HepG2 (cell line): Measurements from ENCODE around the gene CHFR. TPM values are rescaled to one million over a fixed set of nuclear protein-coding genes. Genes with fewer than 3 reads are reported as not detected.
"Not testable (repeated sequence)": the region's sequence is repeated elsewhere in the genome, so short reads cannot be mapped to it uniquely, and the experiment has no call there.

Experiments used
- ATAC-seq: fragments of 200-7000 bp; cut with Tn5 transposase; 3 replicates; pipeline ENCODE4 v1.9.1; 2020; ENCODE audit warnings: mild to moderate bottlenecking, moderate library complexity
- BruUV-seq: library from RNA; stranded (reverse); fragments of 400-500 nt; replicated peaks from 2 replicates; lab custom pipeline; 2021; lab: Mats Ljungman, UMichigan
- CTCF ChIA-PET: fragments of 300-600 bp; formaldehyde crosslinking; extraction: SDS; loops from one replicate; lab custom pipeline; 2021; ENCODE audit warnings: low total read pairs, inconsistent platforms, low intra/inter-chr PET ratio; lab: Yijun Ruan, JAX
- POLR2A ChIA-PET: fragments of 350-600 bp; sonication (Branson Sonifier 250); formaldehyde crosslinking; loops from one replicate; lab custom pipeline; 2020; ENCODE audit warnings: antibody characterized with exemption, inconsistent platforms; lab: Yijun Ruan, JAX
- DNase-seq: peaks from one replicate; pipeline ENCODE4 v3.0.0-alpha.2; 2015; ENCODE audit warnings: low spot score
- FAIRE-seq: peaks from 3 replicates; lab custom pipeline; 2011; peaks lifted over from hg19 to GRCh38; lab: Jason Lieb, UNC
- H2AFZ ChIP-seq: one replicate; pipeline ENCODE4 v1.6.1; 2011; ENCODE audit warnings: low read length, inconsistent platforms
- H3K27ac ChIP-seq: fragments of 300-600 bp; 3 replicates; pipeline ENCODE4 v1.8.0; 2011; ENCODE audit warnings: mixed run types, mild to moderate bottlenecking, mixed read lengths, low read length, inconsistent platforms; ENCODE audit not compliant: insufficient read depth; ENCODE audit errors: extremely low read length
- H3K27me3 ChIP-seq, 2 experiments: fragments of 200-600 bp in 1 of 2; 2 replicates in 1 of 2; 3 replicates in 1 of 2; pipeline versions ENCODE4 v1.6.0 to v1.8.0; 2011; ENCODE audit warnings: low read length in 2 of 2, mild to moderate bottlenecking in 2 of 2, moderate library complexity in 2 of 2, inconsistent platforms in 1 of 2; ENCODE audit not compliant: insufficient read depth in 2 of 2, control insufficient read depth in 1 of 2
- H3K36me3 ChIP-seq, 2 experiments: fragments of 200-600 bp in 1 of 2; replicated peaks in 1 of 2; 2 replicates in 1 of 2; 3 replicates in 1 of 2; pipeline versions ENCODE4 v1.5.1 to v1.8.0; 2011; ENCODE audit warnings: low read length in 2 of 2, inconsistent platforms in 1 of 2; ENCODE audit not compliant: insufficient read depth in 2 of 2, control insufficient read depth in 1 of 2
- H3K4me1 ChIP-seq: 2 replicates; pipeline ENCODE4 v1.5.1; 2012; ENCODE audit warnings: low read length, inconsistent platforms; ENCODE audit not compliant: insufficient read depth
- H3K4me2 ChIP-seq: 2 replicates; pipeline ENCODE4 v1.6.0; 2011; ENCODE audit warnings: low read depth, low read length, inconsistent platforms
- H3K4me3 ChIP-seq, 3 experiments: fragments of 200-600 bp in 1 of 3; sonication (generic), shearing (Covaris generic) in 1 of 3; replicated peaks in 1 of 3; 2 replicates each; pipeline ENCODE4 v1.5.1; 2011 to 2016; ENCODE audit warnings: low read length in 3 of 3, inconsistent platforms in 2 of 3, low read depth in 2 of 3, mild to moderate bottlenecking in 2 of 3, control low read depth in 1 of 3, mixed read lengths in 1 of 3; ENCODE audit not compliant: insufficient read depth in 1 of 3
- H3K79me2 ChIP-seq: one replicate; pipeline ENCODE4 v1.6.1; 2011; ENCODE audit warnings: low read length, inconsistent platforms; ENCODE audit not compliant: insufficient read depth
- H3K9ac ChIP-seq: 2 replicates; pipeline ENCODE4 v1.6.0; 2011; ENCODE audit warnings: mild to moderate bottlenecking, low read depth, low read length, inconsistent platforms; ENCODE audit not compliant: insufficient read depth
- H3K9me3 ChIP-seq: 2 replicates; pipeline ENCODE4 v1.5.1; 2012; ENCODE audit warnings: mild to moderate bottlenecking, low read length
- H4K20me1 ChIP-seq: 2 replicates; pipeline ENCODE4 v1.6.0; 2011; ENCODE audit warnings: inconsistent platforms, mild to moderate bottlenecking, low read length, moderate library complexity; ENCODE audit not compliant: insufficient read depth
- CC2D1A ChIP-seq: sonication (generic); formaldehyde crosslinking; IDR thresholded peaks from 2 replicates; pipeline ENCODE4 v1.8.1; 2023; ENCODE audit warnings: mild to moderate bottlenecking, missing genetic modification reagents
- HDAC6 ChIP-seq: fragments of 200-600 bp; sonication (generic); IDR thresholded peaks from 2 replicates; pipeline ENCODE4 v1.7.0; 2017; ENCODE audit warnings: mild to moderate bottlenecking, antibody characterized with exemption, low read length, low read depth
- MED1 ChIP-seq: sonication (generic); formaldehyde crosslinking; IDR thresholded peaks from 2 replicates; pipeline ENCODE4 v1.4.0; 2020; ENCODE audit warnings: missing genetic modification reagents
- MTA3 ChIP-seq: sonication (generic); formaldehyde crosslinking; IDR thresholded peaks from 2 replicates; pipeline ENCODE4 v1.4.0; 2020; ENCODE audit warnings: missing genetic modification reagents
- RFX3 ChIP-seq: IDR thresholded peaks from 2 replicates; pipeline ENCODE4 v1.6.1; 2016; ENCODE audit warnings: missing biosample characterization, missing genetic modification reagents
- ZFAT ChIP-seq: sonication (generic); formaldehyde crosslinking; conservative IDR thresholded peaks from 2 replicates; pipeline ENCODE4 v1.8.1; 2023; ENCODE audit warnings: missing genetic modification reagents, inconsistent platforms
- ZNF605 ChIP-seq: sonication (generic); formaldehyde crosslinking; IDR thresholded peaks from 2 replicates; pipeline ENCODE4 v1.8.0; 2022; ENCODE audit warnings: mild to moderate bottlenecking, missing genetic modification reagents
- WGBS: methylation state at CpG from one replicate; pipeline ENCODE4 v1.1.6; 2017; ENCODE audit warnings: low lambda C conversion rate; 5-methylcytosine and 5-hydroxymethylcytosine counted together
- in situ Hi-C: cut with HindIII; loops from 2 replicates; pipeline ENCODE4 v1.10.0; 2017; ENCODE audit warnings: low pct_unique_long_range_greater_than_20kb; ENCODE audit not compliant: extremely low pct_ligation_motif_present
- intact Hi-C: fragments of 100-400 bp; cut with micrococcal nuclease; formaldehyde crosslinking; loops from one replicate; pipeline ENCODE4 v1.10.0; 2022; ENCODE audit not compliant: unreplicated experiment
- polyA plus RNA-seq, 8 experiments: library from polyadenylated mRNA; depleted of rRNA in 3 of 8; stranded (reverse) in 7 of 8; unstranded in 1 of 8; fragments of >200 nt; fragmentation: Illumina TruSeq in 4 of 8; extraction: Trizol in 4 of 8; gene quantifications; 2 replicates each; pipeline versions ENCODE4 v1.2.1 to v1.2.3, GENCODE V29; 2011 to 2016; ENCODE audit warnings: low read depth in 4 of 8, missing spikeins in 1 of 8, mixed read lengths in 1 of 8; ENCODE audit not compliant: insufficient read depth in 1 of 8
- total RNA-seq, 5 experiments: library from RNA; depleted of rRNA; stranded (reverse); fragments of >200 nt; fragmentation: Illumina TruSeq; extraction: Trizol; gene quantifications; 2 replicates each; pipeline ENCODE4 v1.2.3, GENCODE V29; 2016; ENCODE audit warnings: low read depth in 1 of 5
- TF ChIP-seq, protein P1 (sequence below): sonication (generic); formaldehyde crosslinking; IDR thresholded peaks from 2 replicates; pipeline ENCODE4 v1.4.0; 2020; ENCODE audit warnings: missing genetic modification reagents
- TF ChIP-seq, protein P2 (sequence below): sonication (generic); formaldehyde crosslinking; IDR thresholded peaks from 2 replicates; pipeline ENCODE4 v1.5.1; 2020; ENCODE audit warnings: mild to moderate bottlenecking, missing genetic modification reagents, borderline replicate concordance

Gene CHFR
- total and polyA plus RNA-seq, 2 of the 13 experiments (the other 11 are each of a cell fraction or from before 2014, with no cell fraction given) = 21.4 to 21.5 TPM

DNA sequence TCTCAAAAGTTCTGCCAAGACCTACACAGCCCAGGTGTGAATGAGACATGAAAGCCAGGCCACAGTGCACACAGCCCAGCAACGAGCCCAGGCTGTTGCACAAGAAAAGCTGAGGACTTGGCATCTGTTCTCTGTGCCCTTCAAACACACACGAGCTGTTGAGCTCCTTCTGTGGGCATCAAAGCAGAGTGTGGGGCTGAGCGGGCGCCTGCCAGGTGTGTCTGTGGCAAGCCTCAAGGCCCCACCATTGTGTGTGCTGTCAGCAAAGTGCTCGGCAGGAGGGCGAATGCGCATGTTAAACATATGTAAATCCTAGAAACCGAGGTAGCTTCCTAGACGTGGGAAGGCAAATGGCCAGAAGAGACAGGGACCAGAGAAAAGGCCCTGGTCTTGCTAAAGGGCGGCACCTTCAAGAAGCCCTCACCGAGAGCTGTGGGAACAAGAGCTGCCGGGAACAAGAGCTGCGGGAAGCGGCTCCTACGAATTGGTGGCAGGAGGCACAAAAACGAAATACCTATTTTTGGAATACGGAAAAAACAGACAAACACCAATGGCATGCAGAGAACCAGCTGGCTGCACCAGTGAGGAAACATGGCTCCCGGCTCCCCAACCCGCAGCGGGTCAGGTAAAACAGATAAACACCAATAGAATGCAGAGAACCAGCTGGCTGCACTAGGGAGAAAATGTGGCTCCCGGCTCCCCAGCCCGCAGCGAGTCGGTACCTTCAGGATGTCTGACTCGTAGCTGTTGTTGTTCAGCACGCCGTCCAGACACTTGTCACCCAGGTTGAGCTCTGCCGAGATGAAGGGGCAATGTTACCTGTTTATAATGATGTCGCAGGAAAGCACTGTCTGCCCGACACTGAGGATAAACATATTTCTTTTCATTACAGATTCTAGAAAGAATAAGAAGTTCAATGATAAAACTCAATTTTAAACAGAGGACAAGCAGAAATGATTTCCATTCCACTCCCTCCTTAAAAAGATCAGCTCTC, 39.7 kb downstream of the CHFR start:
- Histone ChIP-seq H3K27ac (no peak overlapping the region), H3K9ac (no peak overlapping the region), H3K4me2 (no peak overlapping the region), H3K9me3 (no peaks in the 10 kb centered on the region), H3K36me3 (peaks cover 12 to 28% of the 10 kb centered on the region in 2 experiments; a peak in 4 of 5 replicates), H3K4me3 (no peak overlapping the region), H3K79me2 (no peaks in the 10 kb centered on the region), H3K27me3 (no peaks in the 10 kb centered on the region), H3K4me1 (no peaks in the 10 kb centered on the region), H4K20me1 (no peaks in the 10 kb centered on the region), H2AFZ (no peak overlapping the region)
- FAIRE-seq (no peak), ATAC-seq (no peak), DNase-seq (no peak)
- 96% methylated on average over 29 of the region's 30 CpGs for WGBS
- TF ChIP-seq MTA3 (CRISPR knock-in tag) = no peak
- no peak for TF ChIP-seq ZFAT (CRISPR knock-in tag)
- TF ChIP-seq MED1 (CRISPR knock-in tag) = no peak
- TF ChIP-seq, protein P1, sequence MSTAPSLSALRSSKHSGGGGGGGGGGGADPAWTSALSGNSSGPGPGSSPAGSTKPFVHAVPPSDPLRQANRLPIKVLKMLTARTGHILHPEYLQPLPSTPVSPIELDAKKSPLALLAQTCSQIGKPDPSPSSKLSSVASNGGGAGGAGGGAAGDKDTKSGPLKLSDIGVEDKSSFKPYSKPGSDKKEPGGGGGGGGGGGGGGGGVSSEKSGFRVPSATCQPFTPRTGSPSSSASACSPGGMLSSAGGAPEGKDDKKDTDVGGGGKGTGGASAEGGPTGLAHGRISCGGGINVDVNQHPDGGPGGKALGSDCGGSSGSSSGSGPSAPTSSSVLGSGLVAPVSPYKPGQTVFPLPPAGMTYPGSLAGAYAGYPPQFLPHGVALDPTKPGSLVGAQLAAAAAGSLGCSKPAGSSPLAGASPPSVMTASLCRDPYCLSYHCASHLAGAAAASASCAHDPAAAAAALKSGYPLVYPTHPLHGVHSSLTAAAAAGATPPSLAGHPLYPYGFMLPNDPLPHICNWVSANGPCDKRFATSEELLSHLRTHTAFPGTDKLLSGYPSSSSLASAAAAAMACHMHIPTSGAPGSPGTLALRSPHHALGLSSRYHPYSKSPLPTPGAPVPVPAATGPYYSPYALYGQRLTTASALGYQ (CRISPR knock-in tag) = no peak
- TF ChIP-seq ZNF605 (CRISPR knock-in tag) = no peak
- TF ChIP-seq RFX3 (CRISPR knock-in tag) = no peak
- no peak for TF ChIP-seq HDAC6
- TF ChIP-seq, protein P2, sequence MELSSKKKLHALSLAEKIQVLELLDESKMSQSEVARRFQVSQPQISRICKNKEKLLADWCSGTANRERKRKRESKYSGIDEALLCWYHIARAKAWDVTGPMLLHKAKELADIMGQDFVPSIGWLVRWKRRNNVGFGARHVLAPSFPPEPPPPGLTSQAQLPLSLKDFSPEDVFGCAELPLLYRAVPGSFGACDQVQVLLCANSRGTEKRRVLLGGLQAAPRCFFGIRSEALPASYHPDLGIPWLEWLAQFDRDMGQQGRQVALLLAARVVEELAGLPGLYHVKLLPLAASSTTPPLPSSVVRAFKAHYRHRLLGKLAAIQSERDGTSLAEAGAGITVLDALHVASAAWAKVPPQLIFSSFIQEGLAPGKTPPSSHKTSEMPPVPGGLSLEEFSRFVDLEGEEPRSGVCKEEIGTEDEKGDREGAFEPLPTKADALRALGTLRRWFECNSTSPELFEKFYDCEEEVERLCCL (CRISPR knock-in tag) = no peak
- TF ChIP-seq CC2D1A (CRISPR knock-in tag) = no peak
- BruUV-seq = no TSS peak
- intact Hi-C loops (no loop called here), in situ Hi-C loops (no loop called here)
- CTCF ChIA-PET = no interaction called here
- POLR2A ChIA-PET = no interaction called here

GRCh38 chr12:132844681-132845080, 42.7 kb downstream of the CHFR start:
- intact Hi-C loops, H4K20me1 ChIP-seq, ATAC-seq, FAIRE-seq, H3K4me1 ChIP-seq, H3K9me3 ChIP-seq, BruUV-seq, DNase-seq, H3K4me3 ChIP-seq, CTCF ChIA-PET, H2AFZ ChIP-seq, H3K27ac ChIP-seq, H3K79me2 ChIP-seq, H3K27me3 ChIP-seq, H3K9ac ChIP-seq, POLR2A ChIA-PET, in situ Hi-C loops, H3K4me2 ChIP-seq: not testable (repeated sequence)
- peaks cover 3 to 28% of the 10 kb centered on the region in 2 experiments; a peak in 3 of 5 replicates for H3K36me3 ChIP-seq
- WGBS = 96% methylated on average over 11 of the region's 11 CpGs
